GM12878 (cell line): ENCODE results near the gene S1PR2. TPM values are rescaled to one million over a fixed set of nuclear protein-coding genes. Genes with fewer than 3 reads are reported as not detected.
A peak's percentile ranks its signal among the peaks of the same experiment; 100 is the strongest.

Source experiments
- DPF2 ChIP-seq: fragments of 450-650 bp; IDR thresholded peaks from 2 replicates; pipeline ENCODE4 v1.6.1; 2017; ENCODE audit warnings: mild to moderate bottlenecking
- FOS ChIP-seq: IDR thresholded peaks from 3 replicates; pipeline ENCODE4 v1.6.1; 2011; ENCODE audit warnings: borderline replicate concordance; ENCODE audit not compliant: insufficient read length; ENCODE audit errors: extremely low read depth
- IKZF2 ChIP-seq, 2 experiments: fragments of 450-650 bp; IDR thresholded peaks; 2 replicates each; pipeline ENCODE4 v1.6.1; 2017; ENCODE audit warnings: mild to moderate bottlenecking in 2 of 2, moderate library complexity in 2 of 2
- IRF3 ChIP-seq: fragments of 450-650 bp; IDR thresholded peaks from 2 replicates; pipeline ENCODE4 v1.6.1; 2014; ENCODE audit warnings: mild to moderate bottlenecking
- LARP7 ChIP-seq: fragments of 450-650 bp; IDR thresholded peaks from 2 replicates; pipeline ENCODE4 v1.6.1; 2017; ENCODE audit warnings: mild to moderate bottlenecking
- MLLT1 ChIP-seq: fragments of 450-650 bp; IDR thresholded peaks from 2 replicates; pipeline ENCODE4 v1.6.1; 2016; ENCODE audit warnings: mild to moderate bottlenecking
- MYB ChIP-seq: fragments of 150-350 bp; IDR thresholded peaks from 2 replicates; pipeline ENCODE4 v1.6.1; 2014; ENCODE audit warnings: mild to moderate bottlenecking, low read depth, low read length, borderline replicate concordance
- NFYA ChIP-seq: IDR thresholded peaks from 2 replicates; pipeline ENCODE4 v1.6.1; 2011; ENCODE audit warnings: low read depth, mild to moderate bottlenecking, low read length, improper control_type of control experiment, borderline replicate concordance
- NKRF ChIP-seq: fragments of 450-650 bp; conservative IDR thresholded peaks from 2 replicates; pipeline ENCODE4 v1.6.1; 2017; ENCODE audit warnings: mild to moderate bottlenecking, moderate library complexity
- NR2F1 ChIP-seq: fragments of 450-650 bp; conservative IDR thresholded peaks from 2 replicates; pipeline ENCODE4 v1.6.1; 2017; ENCODE audit warnings: mild to moderate bottlenecking
- POLR2A ChIP-seq: IDR thresholded peaks from 2 replicates; pipeline ENCODE4 v1.6.1; 2011; ENCODE audit warnings: low read depth, mild to moderate bottlenecking, low read length
- SIN3A ChIP-seq: IDR thresholded peaks from 2 replicates; pipeline ENCODE4 v1.6.1; 2012; ENCODE audit warnings: low read depth, low read length, improper control_type of control experiment
- SUZ12 ChIP-seq: fragments of 200-600 bp; sonication (generic); IDR thresholded peaks from one replicate; pipeline ENCODE4 v1.6.1; 2018; ENCODE audit warnings: antibody characterized with exemption, mild to moderate bottlenecking; ENCODE audit not compliant: unreplicated experiment
- TCF12 ChIP-seq: IDR thresholded peaks from 2 replicates; pipeline ENCODE4 v1.6.1; 2011; ENCODE audit warnings: low read depth, mild to moderate bottlenecking, low read length
- ZZZ3 ChIP-seq: IDR thresholded peaks from 2 replicates; pipeline ENCODE4 v1.6.1; 2011; ENCODE audit warnings: low read depth; ENCODE audit not compliant: control insufficient read depth, insufficient read length
- polyA plus RNA-seq, 11 experiments: library from polyadenylated mRNA; depleted of rRNA in 4 of 11; unstranded in 6 of 11; stranded (reverse) in 5 of 11; fragments of >200 nt; fragmentation: Nextera tagmentation in 4 of 11; fragmentation: Illumina TruSeq in 1 of 11; extraction: Ambion mirVana in 4 of 11; extraction: Trizol in 1 of 11; gene quantifications; 1 replicate in 1 of 11; 2 replicates in 10 of 11; pipeline versions ENCODE4 v1.2.1 to v1.2.3, GENCODE V29; 2011 to 2016; ENCODE audit warnings: inconsistent platforms in 2 of 11, missing spikeins in 2 of 11, low read depth in 1 of 11
- total RNA-seq, 4 experiments: library from RNA; depleted of rRNA in 3 of 4; stranded (reverse); fragments of >200 nt in 3 of 4; fragmentation: Illumina TruSeq in 1 of 4; extraction: Trizol in 1 of 4; gene quantifications; 2 replicates each; pipeline versions ENCODE4 v1.2.1 to v1.2.3, GENCODE V29; 2013 to 2021
- TF ChIP-seq, protein P1 (sequence below): IDR thresholded peaks from 2 replicates; pipeline ENCODE4 v1.6.1; 2012; ENCODE audit warnings: mild to moderate bottlenecking, low read depth, low read length
- TF ChIP-seq, protein P2 (sequence below), 3 experiments: IDR thresholded peaks in 2 of 3; conservative IDR thresholded peaks in 1 of 3; 2 replicates each; pipeline ENCODE4 v1.5.1; 2011; ENCODE audit warnings: low read depth in 3 of 3, low read length in 3 of 3, mild to moderate bottlenecking in 3 of 3, control low read depth in 2 of 3, moderate library complexity in 2 of 3, inconsistent platforms in 1 of 3, mixed read lengths in 1 of 3; ENCODE audit not compliant: control insufficient read depth in 2 of 3, insufficient read depth in 1 of 3; ENCODE audit errors: extremely low read depth in 1 of 3
- TF ChIP-seq, protein P3 (sequence below): IDR thresholded peaks from 2 replicates; pipeline ENCODE4 v1.6.1; 2011; ENCODE audit warnings: borderline replicate concordance, low read depth, mild to moderate bottlenecking, moderate library complexity, low read length; ENCODE audit not compliant: insufficient read depth, poor library complexity, severe bottlenecking

S1PR2 gene
- total and polyA plus RNA-seq, 10 of the 15 experiments (the other 5 are each of a cell fraction or from before 2014, with no cell fraction given), result 4.9 to 26.8 (median 11.6) TPM

GRCh38 chr19:10259162-10259905 lies 28.2 kb upstream of the S1PR2 start (continued):
- no peak for TF ChIP-seq IRF3
- no peak for TF ChIP-seq SIN3A
- no peak for TF ChIP-seq NKRF
- no peak for TF ChIP-seq NFYA
- TF ChIP-seq SUZ12, result no peak
- no peak for TF ChIP-seq ZZZ3
- peak; percentile 72 for TF ChIP-seq POLR2A
- TF ChIP-seq, protein P1, sequence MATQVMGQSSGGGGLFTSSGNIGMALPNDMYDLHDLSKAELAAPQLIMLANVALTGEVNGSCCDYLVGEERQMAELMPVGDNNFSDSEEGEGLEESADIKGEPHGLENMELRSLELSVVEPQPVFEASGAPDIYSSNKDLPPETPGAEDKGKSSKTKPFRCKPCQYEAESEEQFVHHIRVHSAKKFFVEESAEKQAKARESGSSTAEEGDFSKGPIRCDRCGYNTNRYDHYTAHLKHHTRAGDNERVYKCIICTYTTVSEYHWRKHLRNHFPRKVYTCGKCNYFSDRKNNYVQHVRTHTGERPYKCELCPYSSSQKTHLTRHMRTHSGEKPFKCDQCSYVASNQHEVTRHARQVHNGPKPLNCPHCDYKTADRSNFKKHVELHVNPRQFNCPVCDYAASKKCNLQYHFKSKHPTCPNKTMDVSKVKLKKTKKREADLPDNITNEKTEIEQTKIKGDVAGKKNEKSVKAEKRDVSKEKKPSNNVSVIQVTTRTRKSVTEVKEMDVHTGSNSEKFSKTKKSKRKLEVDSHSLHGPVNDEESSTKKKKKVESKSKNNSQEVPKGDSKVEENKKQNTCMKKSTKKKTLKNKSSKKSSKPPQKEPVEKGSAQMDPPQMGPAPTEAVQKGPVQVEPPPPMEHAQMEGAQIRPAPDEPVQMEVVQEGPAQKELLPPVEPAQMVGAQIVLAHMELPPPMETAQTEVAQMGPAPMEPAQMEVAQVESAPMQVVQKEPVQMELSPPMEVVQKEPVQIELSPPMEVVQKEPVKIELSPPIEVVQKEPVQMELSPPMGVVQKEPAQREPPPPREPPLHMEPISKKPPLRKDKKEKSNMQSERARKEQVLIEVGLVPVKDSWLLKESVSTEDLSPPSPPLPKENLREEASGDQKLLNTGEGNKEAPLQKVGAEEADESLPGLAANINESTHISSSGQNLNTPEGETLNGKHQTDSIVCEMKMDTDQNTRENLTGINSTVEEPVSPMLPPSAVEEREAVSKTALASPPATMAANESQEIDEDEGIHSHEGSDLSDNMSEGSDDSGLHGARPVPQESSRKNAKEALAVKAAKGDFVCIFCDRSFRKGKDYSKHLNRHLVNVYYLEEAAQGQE, result no peak
- TF ChIP-seq MYB, result no peak
- TF ChIP-seq, protein P2, sequence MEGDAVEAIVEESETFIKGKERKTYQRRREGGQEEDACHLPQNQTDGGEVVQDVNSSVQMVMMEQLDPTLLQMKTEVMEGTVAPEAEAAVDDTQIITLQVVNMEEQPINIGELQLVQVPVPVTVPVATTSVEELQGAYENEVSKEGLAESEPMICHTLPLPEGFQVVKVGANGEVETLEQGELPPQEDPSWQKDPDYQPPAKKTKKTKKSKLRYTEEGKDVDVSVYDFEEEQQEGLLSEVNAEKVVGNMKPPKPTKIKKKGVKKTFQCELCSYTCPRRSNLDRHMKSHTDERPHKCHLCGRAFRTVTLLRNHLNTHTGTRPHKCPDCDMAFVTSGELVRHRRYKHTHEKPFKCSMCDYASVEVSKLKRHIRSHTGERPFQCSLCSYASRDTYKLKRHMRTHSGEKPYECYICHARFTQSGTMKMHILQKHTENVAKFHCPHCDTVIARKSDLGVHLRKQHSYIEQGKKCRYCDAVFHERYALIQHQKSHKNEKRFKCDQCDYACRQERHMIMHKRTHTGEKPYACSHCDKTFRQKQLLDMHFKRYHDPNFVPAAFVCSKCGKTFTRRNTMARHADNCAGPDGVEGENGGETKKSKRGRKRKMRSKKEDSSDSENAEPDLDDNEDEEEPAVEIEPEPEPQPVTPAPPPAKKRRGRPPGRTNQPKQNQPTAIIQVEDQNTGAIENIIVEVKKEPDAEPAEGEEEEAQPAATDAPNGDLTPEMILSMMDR (IDR thresholded peaks at IDR 0.05 in 2 of 3, conservative IDR thresholded peaks at IDR 0.05 in 1 of 3; ENCODE audit: control insufficient read depth in 2 of 3, extremely low read depth in 1 of 3, insufficient read depth in 1 of 3, low read depth in 3 of 3, low read length in 3 of 3), result peak; percentile 71 to 75 (median 73)
- no peak for TF ChIP-seq NR2F1
- TF ChIP-seq, protein P3, sequence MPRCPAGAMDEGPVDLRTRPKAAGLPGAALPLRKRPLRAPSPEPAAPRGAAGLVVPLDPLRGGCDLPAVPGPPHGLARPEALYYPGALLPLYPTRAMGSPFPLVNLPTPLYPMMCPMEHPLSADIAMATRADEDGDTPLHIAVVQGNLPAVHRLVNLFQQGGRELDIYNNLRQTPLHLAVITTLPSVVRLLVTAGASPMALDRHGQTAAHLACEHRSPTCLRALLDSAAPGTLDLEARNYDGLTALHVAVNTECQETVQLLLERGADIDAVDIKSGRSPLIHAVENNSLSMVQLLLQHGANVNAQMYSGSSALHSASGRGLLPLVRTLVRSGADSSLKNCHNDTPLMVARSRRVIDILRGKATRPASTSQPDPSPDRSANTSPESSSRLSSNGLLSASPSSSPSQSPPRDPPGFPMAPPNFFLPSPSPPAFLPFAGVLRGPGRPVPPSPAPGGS, result no peak
- no peak for TF ChIP-seq MLLT1
- TF ChIP-seq DPF2, result no peak
- no peak; a peak in 1 of 4 replicates for TF ChIP-seq IKZF2 (IDR thresholded peaks at IDR 0.05)
- TF ChIP-seq FOS, result no peak
- TF ChIP-seq LARP7, result no peak
- TF ChIP-seq TCF12, result no peak
